NCI-H2227 (cell line): ENCODE results near the gene MPPE1.
"Not testable (repeated sequence)": the region's sequence is repeated elsewhere in the genome, so short reads cannot be mapped to it uniquely, and the experiment has no call there.

Source experiments
- DNase-seq: peaks from one replicate; lab custom pipeline; 2025; ENCODE audit not compliant: unreplicated experiment; lab: John Stamatoyannopoulos, UW

The MPPE1 gene

DNA sequence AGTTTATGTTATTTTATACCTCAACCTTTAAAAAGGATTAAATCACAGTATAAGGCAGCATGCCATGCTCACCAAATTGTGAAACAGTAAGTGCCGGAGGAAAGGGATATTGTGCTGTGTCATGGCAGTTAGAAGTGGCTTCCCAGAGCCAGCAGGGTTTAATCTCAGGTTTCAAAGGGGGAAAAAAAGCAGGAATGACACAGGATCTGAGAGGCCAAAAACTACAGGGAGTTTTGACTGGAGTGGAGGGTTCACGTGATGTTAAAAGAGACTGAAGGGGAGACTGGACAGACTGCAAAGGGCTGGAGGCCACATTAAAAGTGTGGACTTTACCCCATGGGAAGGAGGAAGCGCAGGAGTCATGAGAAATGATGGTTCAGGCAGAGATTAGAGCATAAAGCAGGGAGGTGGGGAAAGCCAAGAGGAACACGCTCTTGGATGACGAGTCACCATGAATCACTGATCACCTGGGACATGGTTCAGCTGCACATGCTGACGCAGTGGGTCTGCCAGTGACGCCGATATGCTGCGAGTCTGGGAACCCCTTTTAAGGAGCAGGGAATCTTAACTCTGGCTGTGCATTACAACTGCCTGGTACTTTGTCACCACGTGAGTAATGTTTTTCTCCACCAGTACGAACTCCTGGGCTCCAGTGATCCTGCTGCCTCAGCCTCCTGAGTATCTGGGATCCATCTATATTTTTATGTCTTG, 50.8 kb downstream of the MPPE1 start:
- peak; percentile 46 for DNase-seq

DNA sequence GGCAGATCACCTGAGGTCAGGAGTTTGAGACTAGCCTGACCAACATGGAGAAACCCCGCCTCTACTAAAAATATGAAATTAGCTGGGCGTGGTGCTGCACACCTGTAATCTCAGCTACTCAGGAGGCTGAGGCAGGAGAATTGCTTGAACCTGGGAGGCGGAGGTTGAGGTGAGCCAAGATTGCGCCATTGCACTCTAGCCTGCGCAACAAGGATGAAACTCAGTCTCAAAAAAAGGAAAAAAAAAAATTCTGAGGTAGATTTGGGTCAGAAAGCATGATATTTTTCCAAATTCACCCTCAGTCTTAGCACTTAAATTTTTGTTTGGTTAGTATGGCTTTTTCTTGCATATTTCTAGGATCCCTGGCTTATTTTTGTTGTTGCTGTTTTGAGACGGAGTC, 53.6 kb downstream of the MPPE1 start:
- DNase-seq, result not testable (repeated sequence)

- peak; percentile 56 for DNase-seq
Observed at GRCh38 chr18:11851806-11852337, 56.2 kb downstream of the MPPE1 start.

DNA sequence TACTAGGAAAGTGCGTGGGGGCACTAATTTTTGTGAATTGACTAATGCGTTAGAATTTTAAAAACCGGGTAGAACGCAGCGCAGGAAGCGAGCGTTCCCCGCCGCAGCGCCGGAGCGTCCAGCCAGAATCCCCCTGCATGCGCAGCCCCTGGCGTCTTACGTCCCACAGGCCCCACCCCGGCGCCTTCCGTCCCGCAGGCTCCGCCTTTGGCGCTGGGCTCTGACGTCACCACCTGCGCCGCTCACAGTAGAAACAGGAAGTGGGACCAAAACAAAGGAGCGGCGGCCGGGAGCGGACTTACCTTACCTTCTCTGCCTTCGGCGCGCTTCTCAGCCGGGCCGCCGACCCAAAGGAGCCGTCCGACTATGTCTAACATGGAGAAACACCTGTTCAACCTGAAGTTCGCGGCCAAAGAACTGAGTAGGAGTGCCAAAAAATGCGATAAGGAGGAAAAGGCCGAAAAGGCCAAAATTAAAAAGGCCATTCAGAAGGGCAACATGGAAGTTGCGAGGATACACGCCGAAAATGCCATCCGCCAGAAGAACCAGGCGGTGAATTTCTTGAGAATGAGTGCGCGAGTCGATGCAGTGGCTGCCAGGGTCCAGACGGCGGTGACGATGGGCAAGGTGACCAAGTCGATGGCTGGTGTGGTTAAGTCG, 56.8 kb downstream of the MPPE1 start, which contains the start of gene CHMP1B:
Gene CHMP1B, plus strand, starts transcription at position 268 of the 660 bp plus-strand sequence. Its CDS starts 99 bp downstream, at position 367.
- DNase-seq, result peak; percentile 97

- peak; percentile 71 for DNase-seq
Observed at GRCh38 chr18:11850821-11851145, 57.3 kb downstream of the MPPE1 start.

DNA sequence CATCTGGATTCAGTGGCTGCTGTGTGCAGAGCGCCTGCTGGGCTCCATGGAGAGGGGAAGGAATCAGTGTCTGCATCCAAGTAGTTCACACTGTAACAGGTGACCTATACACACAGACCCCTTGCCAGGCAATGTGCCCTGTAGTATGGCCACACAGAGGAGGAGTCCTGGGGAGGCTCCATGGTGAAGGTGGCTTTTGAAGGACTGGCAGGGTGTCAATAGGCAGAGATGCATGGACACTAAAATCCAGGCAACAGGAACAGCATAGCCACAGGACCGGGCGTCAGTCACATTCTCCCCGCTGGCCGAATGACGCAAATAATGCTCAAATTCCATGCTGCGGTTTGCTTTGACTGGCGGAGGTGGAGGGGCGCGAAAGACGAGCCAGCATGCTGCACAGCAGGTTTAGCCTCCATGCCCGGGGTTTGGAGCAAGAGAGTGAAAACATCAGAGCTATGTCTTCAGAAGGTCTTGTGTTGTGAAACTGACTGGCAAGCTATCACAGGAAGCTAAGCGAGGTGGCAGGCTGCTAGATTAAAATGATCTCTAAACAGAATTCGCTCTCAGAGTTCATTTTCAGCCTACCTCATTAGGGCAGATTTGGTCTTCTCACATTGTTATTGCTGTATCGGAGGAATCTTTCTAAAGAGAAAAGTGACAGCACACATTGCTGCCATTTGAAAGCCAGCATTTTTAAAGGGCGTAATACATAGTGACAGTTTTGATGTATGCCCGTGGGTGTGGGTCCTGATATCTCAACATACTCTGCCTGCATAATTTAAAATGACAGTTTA, 58.1 kb downstream of the MPPE1 start:
- peak; percentile 76 for DNase-seq

DNA sequence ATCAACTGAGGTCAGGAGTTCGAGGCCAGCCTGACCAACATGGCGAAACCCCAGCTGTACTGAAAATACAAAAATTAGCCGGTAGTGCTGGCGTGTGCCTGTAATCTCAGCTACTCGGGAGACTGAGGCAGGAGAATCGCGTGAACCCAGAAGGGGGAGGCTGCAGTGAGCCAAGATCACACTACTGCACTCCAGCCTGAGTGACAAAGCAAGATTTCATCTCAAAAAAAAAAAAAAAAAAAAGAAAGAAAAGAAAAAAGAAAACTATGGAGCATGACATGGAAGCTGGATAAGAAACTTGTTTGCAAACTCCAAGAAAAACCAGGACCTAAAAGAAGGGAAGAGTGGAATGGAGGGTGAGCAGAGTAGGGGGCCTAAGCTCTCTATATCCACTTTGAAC, 58.8 kb downstream of the MPPE1 start:
- DNase-seq, result no peak

DNA sequence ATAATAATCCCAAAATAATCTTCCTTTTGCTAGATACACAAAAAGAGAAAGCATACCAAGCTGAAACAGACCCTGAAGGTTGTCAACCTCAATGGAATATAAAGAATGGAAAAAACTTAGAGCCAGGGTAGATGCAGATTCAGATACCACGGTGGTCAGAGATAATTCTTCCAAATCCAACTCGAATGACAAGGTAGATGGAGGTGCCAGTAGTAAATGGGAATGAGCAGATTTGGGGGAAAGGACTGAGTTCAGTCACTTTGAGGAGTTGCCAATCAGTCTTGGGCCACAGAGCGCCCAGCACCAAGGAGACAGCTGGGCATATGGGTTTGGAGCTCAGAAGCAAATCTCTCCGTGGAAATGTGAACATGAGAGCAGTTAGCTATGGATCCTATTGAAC, 60.3 kb downstream of the MPPE1 start:
- no peak for DNase-seq

DNA sequence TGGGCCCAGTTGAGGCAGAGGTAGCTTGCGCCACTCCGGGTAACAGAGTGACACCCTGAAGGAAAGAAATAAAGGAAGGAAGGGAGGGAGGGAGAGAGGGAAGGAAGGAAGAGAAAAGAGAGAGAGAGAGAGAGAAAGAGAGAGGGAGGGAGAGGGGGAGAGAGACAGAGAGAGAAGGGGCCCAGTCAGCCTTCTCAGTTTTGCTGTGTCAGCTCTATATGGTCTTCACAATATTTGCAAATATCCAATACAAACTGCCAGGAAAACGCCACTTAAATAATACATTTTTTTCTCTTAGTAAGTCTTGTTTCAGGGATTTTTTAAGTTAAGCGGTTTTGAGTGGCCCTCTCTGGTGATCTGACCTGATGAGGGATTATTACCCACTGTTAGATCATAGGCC, 62.5 kb downstream of the MPPE1 start:
- DNase-seq, result no peak

- no peak for DNase-seq
Observed at GRCh38 chr18:11844436-11844835, 63.7 kb downstream of the MPPE1 start.

DNA sequence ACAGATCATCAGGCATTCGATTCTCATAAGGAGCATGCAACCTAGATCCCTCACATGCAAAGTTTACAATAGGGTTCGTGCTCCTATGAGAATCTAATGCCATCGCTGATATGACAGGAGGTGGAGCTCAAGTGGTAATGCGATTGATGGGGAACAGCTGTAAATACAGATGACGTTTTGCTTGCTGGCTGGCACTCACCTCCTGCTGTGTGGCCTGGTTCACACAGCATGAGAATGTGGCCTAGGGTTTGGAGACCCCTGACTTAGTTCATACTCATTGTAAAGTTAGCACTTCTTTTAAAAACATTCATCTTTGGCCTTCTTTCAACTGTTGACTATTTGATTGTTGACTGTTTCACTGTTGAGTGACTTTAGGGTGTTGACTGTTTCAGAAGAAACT, 65.6 kb downstream of the MPPE1 start:
- DNase-seq, result no peak

DNA sequence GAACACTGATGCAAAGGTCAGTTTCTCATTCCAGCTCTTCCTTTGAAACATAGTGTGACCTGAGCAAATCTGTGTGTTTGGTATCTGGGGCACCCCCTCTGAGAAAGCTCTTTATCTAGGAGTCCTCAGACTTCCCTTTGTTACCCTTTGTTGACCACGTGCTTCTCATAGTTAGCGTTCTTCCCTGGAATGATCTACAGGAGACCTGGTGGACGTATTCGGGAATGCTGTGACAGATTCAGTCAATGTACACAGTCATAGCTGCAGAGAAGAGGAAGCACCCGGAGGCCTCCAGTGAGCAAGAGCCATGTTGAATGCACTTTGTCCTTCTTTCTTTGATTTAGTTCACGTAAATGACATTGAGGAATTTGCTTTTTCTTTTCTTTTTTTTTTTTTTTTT, 67.6 kb downstream of the MPPE1 start:
- peak; percentile 54 for DNase-seq

- DNase-seq, result peak; percentile 22
Observed at GRCh38 chr18:11839556-11839955, 68.6 kb downstream of the MPPE1 start.

DNA sequence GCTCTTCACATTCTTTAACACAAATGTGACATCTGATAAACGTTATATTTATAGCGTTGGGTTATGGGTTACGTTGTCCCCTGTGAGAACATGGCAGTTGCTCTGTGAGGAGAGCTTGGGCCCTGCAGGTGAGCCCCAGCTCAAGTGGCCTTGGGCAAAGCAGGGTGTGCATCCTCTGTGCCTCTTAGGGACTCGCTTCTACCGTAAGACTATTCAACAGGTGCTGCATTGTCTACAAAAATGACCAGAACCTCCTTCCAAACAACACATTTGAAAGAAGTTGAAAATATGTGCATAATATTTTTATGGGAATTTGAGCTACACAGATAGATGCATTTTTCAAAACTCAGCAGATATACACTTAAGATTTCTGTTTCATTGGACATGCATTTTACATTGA, 73.3 kb downstream of the MPPE1 start:
- DNase-seq, result no peak
